ENCODE data around the gene LDLRAD4.

LDLRAD4 gene

GRCh38 chr18:13312515-13312914 is 94.0 kb downstream of the LDLRAD4 start:
- DNase-seq (ENCODE audit: extremely low read depth, low read depth): no peak
- no peak for TF ChIP-seq CTCF (IDR thresholded peaks at IDR 0.05; ENCODE audit: low read depth, low read length)

- no peak for DNase-seq (ENCODE audit: extremely low read depth, low read depth)
Observed at GRCh38 chr18:13313006-13313686, 94.6 kb downstream of the LDLRAD4 start.

GRCh38 chr18:13315000-13315399 is 96.4 kb downstream of the LDLRAD4 start:
- no peak for TF ChIP-seq CTCF (IDR thresholded peaks at IDR 0.05; ENCODE audit: low read depth, low read length)
- no peak for DNase-seq (ENCODE audit: extremely low read depth, low read depth)

More at GRCh38 chr18:13313006-13313686, 94.6 kb downstream of the LDLRAD4 start:
- no peak for TF ChIP-seq CTCF (IDR thresholded peaks at IDR 0.05; ENCODE audit: low read depth, low read length)

- no peak for TF ChIP-seq CTCF (IDR thresholded peaks at IDR 0.05; ENCODE audit: low read depth, low read length)
- no peak for DNase-seq (ENCODE audit: extremely low read depth, low read depth)
Observed at GRCh38 chr18:13316063-13316462, 97.5 kb downstream of the LDLRAD4 start.

- DNase-seq (ENCODE audit: extremely low read depth, low read depth): no peak
- TF ChIP-seq CTCF (IDR thresholded peaks at IDR 0.05; ENCODE audit: low read depth, low read length): no peak
Observed at GRCh38 chr18:13317801-13318200, 99.2 kb downstream of the LDLRAD4 start.

GRCh38 chr18:13318731-13319501 is 100.4 kb downstream of the LDLRAD4 start:
- TF ChIP-seq CTCF (IDR thresholded peaks at IDR 0.05; ENCODE audit: low read depth, low read length): no peak
- DNase-seq (ENCODE audit: extremely low read depth, low read depth): no peak

GRCh38 chr18:13319629-13320028 is 101.1 kb downstream of the LDLRAD4 start:
- no peak for TF ChIP-seq CTCF (IDR thresholded peaks at IDR 0.05; ENCODE audit: low read depth, low read length)
- DNase-seq (ENCODE audit: extremely low read depth, low read depth): no peak
